ENCODE data around the gene KIF7. TPM values are rescaled to one million over a fixed set of nuclear protein-coding genes. Genes with fewer than 3 reads are reported as not detected.

KIF7 gene
- total and polyA plus RNA-seq, 4 experiments from 2014 or later, result not detected

DNA sequence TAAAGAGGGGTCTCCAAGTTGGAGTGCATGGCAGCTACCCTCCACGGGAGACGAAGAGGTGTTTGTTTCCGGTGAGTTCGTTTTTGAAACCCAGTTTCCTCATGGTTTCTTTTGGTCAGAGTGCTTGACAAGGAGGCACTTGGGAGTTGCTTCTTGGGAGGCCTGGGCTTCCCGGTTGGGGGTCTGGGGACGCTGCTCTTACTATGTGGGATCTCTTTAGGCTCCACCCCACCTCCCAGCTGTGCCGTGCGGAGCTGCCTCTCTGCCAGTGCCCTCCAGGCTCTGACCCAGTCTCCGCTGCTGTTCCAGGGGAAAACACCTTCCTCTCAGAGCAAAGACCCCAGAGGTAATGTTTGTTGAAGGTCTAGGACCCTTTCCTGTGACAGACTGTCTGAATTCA lies 29.6 kb downstream of the KIF7 start:
- Histone ChIP-seq H3K27me3 (ENCODE audit: insufficient read depth, low read length) (no peaks in the 10 kb centered on the region), H3K36me3 (ENCODE audit: insufficient read depth, low read length) (no peaks in the 10 kb centered on the region), H3K27ac (ENCODE audit: low read depth, low read length) (no peak overlapping the region), H3K9me3 (ENCODE audit: control insufficient read depth in 1 of 2, low read length in 2 of 2) (no peaks in the 10 kb centered on the region), H3K4me3 (ENCODE audit: low read length in 2 of 2) (no peak overlapping the region), H3K4me1 (ENCODE audit: insufficient read depth, low read length) (no peaks in the 10 kb centered on the region)
- no peaks in the 10 kb centered on the region for H3K36me3 Mint-ChIP-seq
- no peak for DNase-seq
- no peak overlapping the region for H3K4me3 Mint-ChIP-seq
- no peaks in the 10 kb centered on the region for H3K27me3 Mint-ChIP-seq
- ChIA-PET POLR2A (ENCODE audit: partially characterized antibody) (no interaction called here), CTCF (ENCODE audit: partially characterized antibody) (no interaction called here)
- no peaks in the 10 kb centered on the region for H3K4me1 Mint-ChIP-seq
- no peaks in the 10 kb centered on the region for H3K9me3 Mint-ChIP-seq
- intact Hi-C loops (cut with micrococcal nuclease), result no loop called here
- peak overlapping the region in 1 of 7 donors; percentile 15 for H3K27ac Mint-ChIP-seq

DNA sequence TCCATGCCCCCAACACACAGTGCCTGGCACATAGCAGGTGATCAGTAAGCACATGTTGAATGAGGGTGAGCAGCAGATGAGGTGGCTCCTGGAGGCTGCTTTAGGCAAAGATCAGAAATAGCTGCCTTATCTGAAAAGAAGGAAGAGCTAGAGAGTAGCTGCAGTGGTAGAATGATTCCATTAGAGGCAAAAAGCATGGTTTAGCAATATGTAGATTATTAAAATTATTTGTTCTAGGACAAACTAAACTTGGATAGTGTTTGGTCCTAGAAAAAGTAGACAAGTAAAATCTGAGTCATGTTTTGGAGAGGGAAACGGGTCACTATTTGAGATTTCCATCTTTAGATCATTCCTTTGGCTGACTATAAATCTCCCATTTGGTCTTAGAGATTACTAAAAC lies 32.1 kb downstream of the KIF7 start:
- Histone ChIP-seq H3K4me3 (ENCODE audit: low read length in 2 of 2) (no peak overlapping the region), H3K36me3 (ENCODE audit: insufficient read depth, low read length) (no peaks in the 10 kb centered on the region), H3K9me3 (ENCODE audit: control insufficient read depth in 1 of 2, low read length in 2 of 2) (no peaks in the 10 kb centered on the region), H3K4me1 (ENCODE audit: insufficient read depth, low read length) (no peaks in the 10 kb centered on the region), H3K27me3 (ENCODE audit: insufficient read depth, low read length) (no peaks in the 10 kb centered on the region), H3K27ac (ENCODE audit: low read depth, low read length) (no peak overlapping the region)
- no peaks in the 10 kb centered on the region for H3K4me1 Mint-ChIP-seq
- no peaks in the 10 kb centered on the region for H3K9me3 Mint-ChIP-seq
- POLR2A ChIA-PET (ENCODE audit: partially characterized antibody), result no interaction called here
- intact Hi-C loops (cut with micrococcal nuclease), result no loop called here
- CTCF ChIA-PET (ENCODE audit: partially characterized antibody), result no interaction called here
- DNase-seq, result no peak
- no peak overlapping the region for H3K4me3 Mint-ChIP-seq
- no peaks in the 10 kb centered on the region for H3K36me3 Mint-ChIP-seq
- no peaks in the 10 kb centered on the region for H3K27me3 Mint-ChIP-seq
- H3K27ac Mint-ChIP-seq, result no peak overlapping the region

DNA sequence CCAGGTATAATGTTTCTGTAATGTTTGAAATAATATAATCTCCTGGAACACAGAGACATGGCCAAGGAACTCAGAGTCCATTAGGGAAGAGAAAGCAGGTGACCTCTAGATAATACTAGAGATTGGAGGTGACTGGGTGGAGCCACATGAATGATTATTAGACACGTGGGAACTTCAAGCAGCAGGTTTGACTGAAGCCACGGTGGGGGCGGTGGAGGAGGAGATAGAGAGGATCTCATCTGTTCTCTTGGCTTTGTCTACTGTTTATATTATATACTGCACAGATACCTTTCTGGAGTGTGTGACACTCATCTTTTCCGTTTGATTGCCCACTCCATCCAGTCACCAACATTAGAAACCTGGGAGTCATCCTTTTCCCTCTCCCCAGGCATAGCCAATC lies 33.7 kb downstream of the KIF7 start:
- H3K9me3 Mint-ChIP-seq, result no peaks in the 10 kb centered on the region
- no peaks in the 10 kb centered on the region for H3K4me1 Mint-ChIP-seq
- intact Hi-C loops (cut with micrococcal nuclease), result no loop called here
- no peak overlapping the region for H3K27ac ChIP-seq (ENCODE audit: low read depth, low read length)
- POLR2A ChIA-PET (ENCODE audit: partially characterized antibody), result no interaction called here
- H3K4me3 Mint-ChIP-seq, result no peak overlapping the region
- DNase-seq, result no peak
- H3K4me3 ChIP-seq (ENCODE audit: low read length in 2 of 2), result no peak overlapping the region
- no peaks in the 10 kb centered on the region for H3K4me1 ChIP-seq (ENCODE audit: insufficient read depth, low read length)
- H3K36me3 ChIP-seq (ENCODE audit: insufficient read depth, low read length), result no peaks in the 10 kb centered on the region
- H3K27me3 ChIP-seq (ENCODE audit: insufficient read depth, low read length), result no peaks in the 10 kb centered on the region
- no peaks in the 10 kb centered on the region for H3K9me3 ChIP-seq (ENCODE audit: control insufficient read depth in 1 of 2, low read length in 2 of 2)
- CTCF ChIA-PET (ENCODE audit: partially characterized antibody), result no interaction called here
- H3K36me3 Mint-ChIP-seq, result no peaks in the 10 kb centered on the region
- no peaks in the 10 kb centered on the region for H3K27me3 Mint-ChIP-seq
- no peak overlapping the region for H3K27ac Mint-ChIP-seq

DNA sequence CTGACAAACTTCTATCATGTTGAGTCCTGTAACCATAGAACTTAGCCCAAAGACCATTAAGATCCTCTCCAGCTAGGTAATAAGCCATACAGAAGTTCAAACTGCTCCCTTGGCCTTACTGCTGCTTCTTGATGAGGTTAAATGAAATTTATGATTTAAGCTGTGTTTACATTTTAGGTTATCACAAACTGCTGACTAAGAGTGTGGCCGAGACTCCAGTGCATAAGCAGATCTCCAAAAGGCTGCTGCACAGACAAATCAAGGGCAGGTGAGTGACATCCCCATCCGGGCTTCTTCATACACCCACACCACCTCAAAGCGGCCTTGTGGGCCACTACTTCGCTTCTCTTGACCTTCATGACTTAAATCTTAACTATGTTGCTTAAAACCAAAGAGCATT lies 39.0 kb downstream of the KIF7 start:
- Histone ChIP-seq H3K27me3 (ENCODE audit: insufficient read depth, low read length) (no peaks in the 10 kb centered on the region), H3K4me3 (ENCODE audit: low read length in 2 of 2) (no peak overlapping the region), H3K4me1 (ENCODE audit: insufficient read depth, low read length) (no peaks in the 10 kb centered on the region), H3K9me3 (ENCODE audit: control insufficient read depth in 1 of 2, low read length in 2 of 2) (no peaks in the 10 kb centered on the region), H3K27ac (ENCODE audit: low read depth, low read length) (no peak overlapping the region), H3K36me3 (ENCODE audit: insufficient read depth, low read length) (no peaks in the 10 kb centered on the region)
- H3K9me3 Mint-ChIP-seq, result peaks cover 0 to 34% (median 22%) of the 10 kb centered on the region in 8 donors
- no peak overlapping the region for H3K4me3 Mint-ChIP-seq
- ChIA-PET POLR2A (ENCODE audit: partially characterized antibody) (no interaction called here), CTCF (ENCODE audit: partially characterized antibody) (no interaction called here)
- H3K27me3 Mint-ChIP-seq, result no peaks in the 10 kb centered on the region
- no peak overlapping the region for H3K27ac Mint-ChIP-seq
- no peaks in the 10 kb centered on the region for H3K4me1 Mint-ChIP-seq
- DNase-seq, result no peak
- intact Hi-C loops (cut with micrococcal nuclease), result no loop called here
- H3K36me3 Mint-ChIP-seq, result peaks cover 3 to 18% of the 10 kb centered on the region in 2 donors

DNA sequence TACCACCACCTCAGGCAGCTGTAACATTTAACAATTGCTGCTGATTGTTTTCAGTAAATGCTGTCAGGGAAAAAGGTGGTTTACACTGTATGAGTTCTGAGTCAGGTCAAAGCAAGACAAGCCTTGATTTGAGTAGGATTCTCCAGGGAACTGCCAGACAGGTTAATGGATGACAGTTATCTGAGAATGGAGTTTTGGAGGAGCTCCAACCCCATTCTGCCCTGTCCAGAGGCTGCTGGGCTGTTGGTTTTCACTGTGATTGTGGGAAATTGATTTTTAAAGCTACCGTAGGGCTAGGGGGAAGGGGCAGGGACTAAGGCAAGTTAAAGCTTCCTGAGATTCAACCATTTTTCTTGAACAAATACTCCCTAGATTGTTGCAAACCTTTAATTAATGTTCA lies 40.1 kb downstream of the KIF7 start:
- H3K27me3 Mint-ChIP-seq, result no peaks in the 10 kb centered on the region
- CTCF ChIA-PET (ENCODE audit: partially characterized antibody), result interaction anchor here (0.6 kb wide), 1 partner anchor 971 kb away, joined by 3 read pairs; no protein-coding TSS in a partner anchor
- H3K27ac Mint-ChIP-seq, result no peak overlapping the region
- H3K36me3 Mint-ChIP-seq, result peaks cover 3 to 18% of the 10 kb centered on the region in 2 donors
- H3K4me3 Mint-ChIP-seq, result no peak overlapping the region
- Histone ChIP-seq H3K9me3 (ENCODE audit: control insufficient read depth in 1 of 2, low read length in 2 of 2) (no peaks in the 10 kb centered on the region), H3K4me3 (ENCODE audit: low read length in 2 of 2) (no peak overlapping the region), H3K4me1 (ENCODE audit: insufficient read depth, low read length) (no peaks in the 10 kb centered on the region), H3K27ac (ENCODE audit: low read depth, low read length) (no peak overlapping the region), H3K36me3 (ENCODE audit: insufficient read depth, low read length) (no peaks in the 10 kb centered on the region), H3K27me3 (ENCODE audit: insufficient read depth, low read length) (no peaks in the 10 kb centered on the region)
- POLR2A ChIA-PET (ENCODE audit: partially characterized antibody), result no interaction called here
- intact Hi-C loops (cut with micrococcal nuclease), result no loop called here
- no peak for DNase-seq
- no peaks in the 10 kb centered on the region for H3K4me1 Mint-ChIP-seq
- H3K9me3 Mint-ChIP-seq, result peaks cover 0 to 34% (median 22%) of the 10 kb centered on the region in 8 donors

DNA sequence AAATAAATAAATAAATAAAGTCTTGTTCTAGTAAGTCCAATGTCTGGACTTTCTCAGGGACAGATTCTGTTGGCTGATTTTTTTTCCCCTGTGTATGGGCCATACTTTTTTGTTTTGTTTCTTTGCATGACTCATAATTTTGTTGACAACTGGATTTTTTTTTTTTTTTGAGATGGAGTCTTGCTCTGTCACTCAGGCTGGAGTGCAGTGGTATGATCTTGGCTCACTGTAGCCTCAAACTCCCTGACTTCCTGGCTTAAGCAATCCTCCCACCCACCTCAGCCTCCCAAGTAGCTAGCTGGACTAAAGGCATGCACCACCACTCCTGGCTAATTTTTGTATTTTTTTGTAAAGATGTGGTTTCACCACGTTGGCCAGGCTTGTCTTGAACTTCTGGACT lies 41.1 kb downstream of the KIF7 start:
- no peaks in the 10 kb centered on the region for H3K36me3 ChIP-seq (ENCODE audit: insufficient read depth, low read length)
- ChIA-PET CTCF (ENCODE audit: partially characterized antibody) (no interaction called here), POLR2A (ENCODE audit: partially characterized antibody) (no interaction called here)
- no peak overlapping the region for H3K27ac ChIP-seq (ENCODE audit: low read depth, low read length)
- no peaks in the 10 kb centered on the region for H3K27me3 ChIP-seq (ENCODE audit: insufficient read depth, low read length)
- DNase-seq, result no peak
- H3K36me3 Mint-ChIP-seq, result peaks cover 3 to 18% of the 10 kb centered on the region in 2 donors
- H3K4me3 Mint-ChIP-seq, result no peak overlapping the region
- H3K4me3 ChIP-seq (ENCODE audit: low read length in 2 of 2), result no peak overlapping the region
- intact Hi-C loops (cut with micrococcal nuclease), result no loop called here
- no peaks in the 10 kb centered on the region for H3K4me1 ChIP-seq (ENCODE audit: insufficient read depth, low read length)
- no peaks in the 10 kb centered on the region for H3K9me3 ChIP-seq (ENCODE audit: control insufficient read depth in 1 of 2, low read length in 2 of 2)
- peaks cover 0 to 34% (median 22%) of the 10 kb centered on the region in 8 donors for H3K9me3 Mint-ChIP-seq
- H3K27me3 Mint-ChIP-seq, result no peaks in the 10 kb centered on the region
- H3K4me1 Mint-ChIP-seq, result no peaks in the 10 kb centered on the region
- no peak overlapping the region for H3K27ac Mint-ChIP-seq

DNA sequence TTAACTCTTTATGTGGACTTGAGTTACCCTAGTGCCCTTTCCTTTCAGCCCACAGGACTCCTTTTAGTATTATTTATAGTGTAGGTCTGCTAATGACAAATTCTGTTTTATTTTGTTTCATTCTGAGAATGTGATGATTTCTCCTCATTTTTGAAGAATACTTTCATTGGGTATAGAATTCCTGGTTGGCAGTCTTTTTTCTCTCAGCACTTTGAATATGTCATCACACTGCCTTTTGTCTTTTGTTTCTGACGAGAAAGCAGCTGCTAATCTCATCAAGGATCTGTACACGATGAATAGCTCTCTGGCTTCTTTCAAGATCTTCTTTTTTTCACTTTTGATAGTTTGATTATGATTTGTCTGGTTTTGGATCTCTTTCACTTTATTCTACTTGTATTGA lies 42.2 kb downstream of the KIF7 start:
- peaks cover 0 to 34% (median 22%) of the 10 kb centered on the region in 8 donors for H3K9me3 Mint-ChIP-seq
- no peak overlapping the region for H3K4me3 ChIP-seq (ENCODE audit: low read length in 2 of 2)
- H3K4me3 Mint-ChIP-seq, result no peak overlapping the region
- no peak for DNase-seq
- ChIA-PET POLR2A (ENCODE audit: partially characterized antibody) (no interaction called here), CTCF (ENCODE audit: partially characterized antibody) (no interaction called here)
- no peaks in the 10 kb centered on the region for H3K4me1 ChIP-seq (ENCODE audit: insufficient read depth, low read length)
- intact Hi-C loops (cut with micrococcal nuclease), result no loop called here
- no peaks in the 10 kb centered on the region for H3K9me3 ChIP-seq (ENCODE audit: control insufficient read depth in 1 of 2, low read length in 2 of 2)
- no peaks in the 10 kb centered on the region for H3K36me3 ChIP-seq (ENCODE audit: insufficient read depth, low read length)
- no peaks in the 10 kb centered on the region for H3K27me3 ChIP-seq (ENCODE audit: insufficient read depth, low read length)
- H3K36me3 Mint-ChIP-seq, result peaks cover 3 to 18% of the 10 kb centered on the region in 2 donors
- H3K27me3 Mint-ChIP-seq, result no peaks in the 10 kb centered on the region
- H3K27ac ChIP-seq (ENCODE audit: low read depth, low read length), result no peak overlapping the region
- H3K4me1 Mint-ChIP-seq, result no peaks in the 10 kb centered on the region
- H3K27ac Mint-ChIP-seq, result no peak overlapping the region

DNA sequence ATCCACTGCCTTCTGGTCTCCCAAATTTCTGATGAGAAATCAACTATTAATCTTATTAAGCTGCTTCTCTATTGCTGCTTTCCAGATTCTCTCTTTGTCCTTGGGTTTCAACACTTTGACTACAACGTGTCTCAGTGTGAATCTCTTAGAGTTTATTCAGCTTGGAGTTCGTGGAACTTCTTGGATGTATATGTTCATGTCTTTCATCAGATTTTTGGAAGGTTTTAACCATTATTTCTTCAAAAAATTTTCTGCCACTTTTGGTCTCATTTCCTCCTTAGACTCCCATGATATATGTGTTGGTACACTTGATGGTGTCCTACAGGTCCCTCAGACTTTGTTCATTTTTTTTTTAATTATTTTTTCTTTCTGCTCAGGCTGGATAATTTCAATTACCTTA lies 44.0 kb downstream of the KIF7 start:
- no peaks in the 10 kb centered on the region for H3K27me3 Mint-ChIP-seq
- peaks cover 3 to 18% of the 10 kb centered on the region in 2 donors for H3K36me3 Mint-ChIP-seq
- no peak for DNase-seq
- Histone ChIP-seq H3K27ac (ENCODE audit: low read depth, low read length) (no peak overlapping the region), H3K27me3 (ENCODE audit: insufficient read depth, low read length) (no peaks in the 10 kb centered on the region), H3K36me3 (ENCODE audit: insufficient read depth, low read length) (no peaks in the 10 kb centered on the region), H3K4me1 (ENCODE audit: insufficient read depth, low read length) (no peaks in the 10 kb centered on the region), H3K9me3 (ENCODE audit: control insufficient read depth in 1 of 2, low read length in 2 of 2) (no peaks in the 10 kb centered on the region), H3K4me3 (ENCODE audit: low read length in 2 of 2) (no peak overlapping the region)
- POLR2A ChIA-PET (ENCODE audit: partially characterized antibody), result no interaction called here
- H3K4me3 Mint-ChIP-seq, result no peak overlapping the region
- no peak overlapping the region for H3K27ac Mint-ChIP-seq
- CTCF ChIA-PET (ENCODE audit: partially characterized antibody), result no interaction called here
- intact Hi-C loops (cut with micrococcal nuclease), result no loop called here
- H3K4me1 Mint-ChIP-seq, result no peaks in the 10 kb centered on the region
- H3K9me3 Mint-ChIP-seq, result peaks cover 0 to 34% (median 22%) of the 10 kb centered on the region in 8 donors

Data from CD4-positive, alpha-beta memory T cell (primary cell).